ENCODE results near the gene FHIT. TPM values are rescaled to one million over a fixed set of nuclear protein-coding genes. Genes with fewer than 3 reads are reported as not detected.

FHIT gene
- 17.3 TPM for polyA plus RNA-seq

GRCh38 chr3:61251174-61251972, at the start of gene FHIT:
TSS of gene FHIT (minus strand) at chr3:61251452.
- H3K4me3 Mint-ChIP-seq = peak within 1 kb of the TSS; percentile 76 to 97 (median 92)
- no peaks in the 10 kb centered on the region for H3K36me3 Mint-ChIP-seq
- H3K4me1 Mint-ChIP-seq = peaks cover 10 to 18% (median 14%) of the 10 kb centered on the region in 3 donors
- peaks cover 7% of the 10 kb centered on the region for H3K27me3 Mint-ChIP-seq
- no peaks in the 10 kb centered on the region for H3K9me3 Mint-ChIP-seq
- H3K27ac Mint-ChIP-seq = peak within 1 kb of the TSS; percentile 55 to 90 (median 84)

- no peak overlapping the region for H3K27ac Mint-ChIP-seq
- H3K36me3 Mint-ChIP-seq = no peaks in the 10 kb centered on the region
- H3K9me3 Mint-ChIP-seq = no peaks in the 10 kb centered on the region
- H3K4me3 Mint-ChIP-seq = no peak overlapping the region
- no peaks in the 10 kb centered on the region for H3K4me1 Mint-ChIP-seq
- no peaks in the 10 kb centered on the region for H3K27me3 Mint-ChIP-seq
Measured at GRCh38 chr3:61300786-61301185, 49.5 kb upstream of the FHIT start.

DNA sequence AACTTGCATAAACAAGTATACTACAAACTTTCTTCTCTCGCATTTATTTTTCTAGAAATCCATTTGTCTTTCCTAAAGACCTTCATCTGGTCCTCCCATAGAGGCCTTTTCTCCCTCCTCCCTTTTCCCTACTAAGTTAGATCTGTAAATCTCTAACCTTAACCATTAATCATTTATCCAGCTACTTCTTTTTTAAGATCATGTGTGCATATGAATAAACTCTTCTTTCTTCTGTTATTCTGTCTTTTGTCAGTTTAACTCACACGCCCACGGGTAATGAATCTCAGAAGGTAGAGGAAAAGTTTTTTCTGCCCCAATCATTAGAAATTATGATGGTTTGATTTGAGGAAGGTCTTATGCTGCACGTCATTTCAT, 48.7 kb upstream of the FHIT start:
- Mint-ChIP-seq H3K27me3 (peaks cover 2% of the 10 kb centered on the region), H3K36me3 (no peaks in the 10 kb centered on the region), H3K27ac (no peak overlapping the region), H3K9me3 (no peaks in the 10 kb centered on the region), H3K4me3 (no peak overlapping the region), H3K4me1 (no peaks in the 10 kb centered on the region)

GRCh38 chr3:61299343-61300005, 48.2 kb upstream of the FHIT start:
- Mint-ChIP-seq H3K4me1 (no peaks in the 10 kb centered on the region), H3K27me3 (peaks cover 2% of the 10 kb centered on the region), H3K4me3 (no peak overlapping the region), H3K27ac (no peak overlapping the region), H3K9me3 (no peaks in the 10 kb centered on the region), H3K36me3 (no peaks in the 10 kb centered on the region)

GRCh38 chr3:61297821-61298220, 46.6 kb upstream of the FHIT start:
- Mint-ChIP-seq H3K27me3 (peaks cover 2% of the 10 kb centered on the region), H3K4me3 (no peak overlapping the region), H3K4me1 (no peaks in the 10 kb centered on the region), H3K27ac (no peak overlapping the region), H3K36me3 (no peaks in the 10 kb centered on the region), H3K9me3 (no peaks in the 10 kb centered on the region)

DNA sequence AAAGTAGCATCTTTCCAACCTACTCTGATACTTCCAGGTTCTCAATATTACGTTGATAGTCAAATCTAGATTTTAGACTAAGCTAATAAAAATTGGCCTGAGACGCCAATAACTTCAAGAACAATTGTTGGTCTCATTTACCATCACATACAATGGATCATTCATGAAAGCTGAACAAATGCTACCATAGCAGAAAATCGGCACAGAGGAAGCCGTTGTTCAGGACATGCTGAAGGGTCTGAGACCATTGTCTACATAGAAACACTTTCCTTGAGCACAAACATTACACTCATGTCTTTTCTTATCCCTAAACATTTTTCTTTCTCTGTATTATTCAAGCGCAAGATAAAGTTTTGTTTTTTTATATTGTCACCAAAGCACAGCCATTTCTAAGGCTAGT, 37.2 kb upstream of the FHIT start:
- no peaks in the 10 kb centered on the region for H3K36me3 Mint-ChIP-seq
- no peaks in the 10 kb centered on the region for H3K4me1 Mint-ChIP-seq
- H3K4me3 Mint-ChIP-seq = no peak overlapping the region
- H3K27ac Mint-ChIP-seq = no peak overlapping the region
- no peaks in the 10 kb centered on the region for H3K9me3 Mint-ChIP-seq
- no peaks in the 10 kb centered on the region for H3K27me3 Mint-ChIP-seq

DNA sequence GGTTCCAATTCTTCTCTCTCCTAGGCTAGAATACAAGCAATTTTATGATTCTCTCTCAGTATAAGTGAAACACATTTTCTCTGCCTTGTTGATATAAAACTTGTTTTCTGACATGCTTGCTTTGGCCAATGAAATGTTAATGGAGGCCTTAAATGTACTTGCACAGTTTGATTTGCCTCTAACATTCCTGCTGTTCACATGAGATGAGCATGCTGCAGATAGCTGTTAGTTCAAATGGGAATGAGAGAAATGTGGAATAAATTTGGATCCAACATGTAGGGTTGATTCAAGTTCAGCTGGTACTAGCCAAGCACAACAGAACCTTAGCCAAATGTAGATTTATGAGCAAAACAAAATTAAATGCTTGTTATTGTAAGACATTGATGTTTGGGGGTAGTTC, 32.6 kb upstream of the FHIT start:
- H3K4me1 Mint-ChIP-seq = no peaks in the 10 kb centered on the region
- H3K36me3 Mint-ChIP-seq = no peaks in the 10 kb centered on the region
- H3K27me3 Mint-ChIP-seq = peaks cover 5% of the 10 kb centered on the region
- H3K4me3 Mint-ChIP-seq = no peak overlapping the region
- H3K9me3 Mint-ChIP-seq = no peaks in the 10 kb centered on the region
- H3K27ac Mint-ChIP-seq = no peak overlapping the region

- peaks cover 6% of the 10 kb centered on the region for H3K27me3 Mint-ChIP-seq
- no peaks in the 10 kb centered on the region for H3K36me3 Mint-ChIP-seq
- H3K9me3 Mint-ChIP-seq = peaks cover 0 to 1% (median under 1%) of the 10 kb centered on the region in 3 donors
- H3K4me3 Mint-ChIP-seq = no peak overlapping the region
- no peak overlapping the region for H3K27ac Mint-ChIP-seq
- no peaks in the 10 kb centered on the region for H3K4me1 Mint-ChIP-seq
Measured at GRCh38 chr3:61278713-61279112, 27.5 kb upstream of the FHIT start.

GRCh38 chr3:61277411-61277810, 26.2 kb upstream of the FHIT start:
- Mint-ChIP-seq H3K27me3 (peaks cover 5% of the 10 kb centered on the region), H3K9me3 (peaks cover 0 to 4% (median 4%) of the 10 kb centered on the region in 3 donors), H3K4me1 (no peaks in the 10 kb centered on the region), H3K36me3 (no peaks in the 10 kb centered on the region), H3K4me3 (no peak overlapping the region), H3K27ac (no peak overlapping the region)

DNA sequence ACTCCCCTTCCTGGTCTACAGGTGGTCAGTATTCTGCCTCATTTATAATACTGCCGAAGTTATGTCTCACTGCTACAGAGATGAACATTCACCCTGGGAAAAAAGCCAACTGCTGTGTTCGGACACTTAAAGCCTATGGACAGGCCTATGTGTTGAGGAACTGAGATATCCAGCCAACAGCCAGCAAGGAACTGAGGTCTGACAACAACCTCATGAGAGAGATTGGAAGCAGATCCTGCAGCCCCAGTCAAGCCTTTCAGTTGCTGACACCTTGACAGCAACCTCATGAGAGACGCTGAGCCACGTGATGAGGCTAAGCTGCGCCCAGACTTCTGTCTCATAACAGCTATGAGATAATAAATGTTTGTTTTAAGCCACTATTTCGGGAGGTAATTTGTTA, 18.2 kb upstream of the FHIT start:
- H3K27me3 Mint-ChIP-seq = no peaks in the 10 kb centered on the region
- H3K4me3 Mint-ChIP-seq = no peak overlapping the region
- peak overlapping the region in 1 of 3 donors; percentile 36 for H3K27ac Mint-ChIP-seq
- no peaks in the 10 kb centered on the region for H3K36me3 Mint-ChIP-seq
- peaks cover 0 to 4% (median 4%) of the 10 kb centered on the region in 3 donors for H3K9me3 Mint-ChIP-seq
- H3K4me1 Mint-ChIP-seq = peaks cover 0 to 2% (median 0%) of the 10 kb centered on the region in 3 donors

GRCh38 chr3:61268644-61269043, 17.4 kb upstream of the FHIT start:
- H3K27ac Mint-ChIP-seq = no peak overlapping the region
- no peak overlapping the region for H3K4me3 Mint-ChIP-seq
- peaks cover 0 to 2% (median 0%) of the 10 kb centered on the region in 3 donors for H3K4me1 Mint-ChIP-seq
- no peaks in the 10 kb centered on the region for H3K36me3 Mint-ChIP-seq
- H3K9me3 Mint-ChIP-seq = peaks cover 0 to 2% (median 2%) of the 10 kb centered on the region in 3 donors
- H3K27me3 Mint-ChIP-seq = no peaks in the 10 kb centered on the region

DNA sequence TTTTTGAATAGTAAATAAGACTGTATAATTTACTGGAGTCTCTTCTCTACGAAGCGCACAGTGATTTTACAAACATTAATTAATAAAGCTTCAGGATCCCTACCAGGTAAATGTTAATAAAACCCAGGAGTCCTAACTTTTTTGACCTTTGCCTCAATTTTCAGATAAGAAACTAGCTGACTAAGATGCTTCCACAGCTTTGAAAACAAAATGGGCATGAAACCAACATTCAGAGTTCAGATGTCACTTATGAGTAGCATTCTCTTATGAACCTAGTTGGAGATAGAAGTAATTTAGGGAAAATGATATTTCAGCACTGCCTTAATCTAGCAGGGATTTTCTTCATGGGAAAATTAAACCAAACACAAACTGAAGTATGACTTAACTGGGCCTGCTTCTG, 13.0 kb upstream of the FHIT start:
- Mint-ChIP-seq H3K4me3 (no peak overlapping the region), H3K36me3 (peaks cover 3% of the 10 kb centered on the region), H3K4me1 (peaks cover 0 to 2% (median 0%) of the 10 kb centered on the region in 3 donors), H3K27ac (no peak overlapping the region), H3K9me3 (peaks cover 0 to 5% (median 2%) of the 10 kb centered on the region in 3 donors), H3K27me3 (peaks cover 11% of the 10 kb centered on the region)

DNA sequence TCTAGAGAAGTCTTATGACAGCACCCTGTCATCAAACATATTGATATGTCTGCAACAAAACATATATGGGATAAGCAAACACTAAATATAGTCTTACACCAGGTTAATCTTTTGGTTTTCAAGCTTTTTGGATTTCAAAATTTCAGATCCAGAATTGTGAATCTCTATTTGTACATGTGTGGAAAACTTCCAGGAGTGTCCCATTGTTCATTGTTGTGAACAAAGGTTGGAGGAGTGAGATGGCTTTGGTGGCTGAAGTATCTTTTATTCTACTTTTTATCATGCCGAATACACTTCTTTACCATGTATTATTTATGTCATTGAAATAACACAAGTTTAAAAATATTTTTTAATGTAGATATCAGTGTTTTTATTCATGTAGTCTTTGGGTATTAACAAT, 5.9 kb upstream of the FHIT start:
- Mint-ChIP-seq H3K4me1 (peaks cover 0 to under 1% (median 0%) of the 10 kb centered on the region in 3 donors), H3K27ac (no peak overlapping the region), H3K27me3 (peaks cover 8% of the 10 kb centered on the region), H3K9me3 (peaks cover 0 to 5% (median 2%) of the 10 kb centered on the region in 3 donors), H3K36me3 (peaks cover 3% of the 10 kb centered on the region), H3K4me3 (no peak overlapping the region)

GRCh38 chr3:61253756-61254155, 2.5 kb upstream of the FHIT start:
- no peak overlapping the region for H3K4me3 Mint-ChIP-seq
- peaks cover 7% of the 10 kb centered on the region for H3K27me3 Mint-ChIP-seq
- peaks cover 10 to 18% (median 14%) of the 10 kb centered on the region in 3 donors for H3K4me1 Mint-ChIP-seq
- H3K36me3 Mint-ChIP-seq = no peaks in the 10 kb centered on the region
- H3K9me3 Mint-ChIP-seq = no peaks in the 10 kb centered on the region
- H3K27ac Mint-ChIP-seq = no peak overlapping the region

DNA sequence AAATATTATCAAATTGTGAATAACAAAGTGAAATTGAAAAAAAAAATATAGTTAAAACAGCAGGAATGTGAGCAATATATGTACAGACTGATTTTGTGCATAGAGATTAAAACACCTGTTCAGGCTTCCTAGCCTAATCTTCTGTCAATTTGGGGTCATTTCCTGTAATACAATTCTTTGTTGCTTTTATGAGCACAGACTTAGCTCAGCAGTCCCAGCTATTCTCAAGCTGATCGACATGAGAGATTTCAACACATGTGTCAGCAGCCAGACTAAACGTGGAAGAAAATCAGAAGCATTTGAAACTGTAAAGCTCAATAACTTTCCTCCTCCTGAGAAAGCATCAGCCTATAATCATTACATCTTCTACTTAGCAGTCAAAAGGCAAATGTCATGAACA, 1.6 kb upstream of the FHIT start:
- H3K9me3 Mint-ChIP-seq = no peaks in the 10 kb centered on the region
- H3K36me3 Mint-ChIP-seq = no peaks in the 10 kb centered on the region
- H3K27me3 Mint-ChIP-seq = peaks cover 7% of the 10 kb centered on the region
- H3K27ac Mint-ChIP-seq = no peak overlapping the region
- H3K4me3 Mint-ChIP-seq = peak overlapping the region in 2 of 4 donors; percentile 46 to 76
- peaks cover 10 to 18% (median 14%) of the 10 kb centered on the region in 3 donors for H3K4me1 Mint-ChIP-seq

DNA sequence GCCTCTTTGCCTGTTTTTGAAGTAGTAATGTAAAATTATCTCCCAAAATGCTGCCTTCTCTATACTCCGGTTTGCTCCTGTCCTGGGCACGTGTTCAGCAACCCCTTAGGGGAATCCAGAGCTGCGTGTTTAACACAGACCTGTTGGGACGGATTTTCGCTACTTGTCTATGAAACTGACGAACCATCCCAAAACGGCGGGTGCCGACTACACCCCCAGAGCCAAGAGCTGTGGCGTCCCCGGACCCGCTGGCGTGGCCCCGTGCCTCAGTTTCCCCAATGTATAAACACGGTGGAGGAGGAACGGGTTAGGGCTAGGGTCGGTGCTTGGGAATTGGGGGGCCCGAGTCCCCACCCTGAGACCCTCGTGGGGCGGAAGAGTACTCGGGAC, 473 bp downstream of the FHIT start:
- Mint-ChIP-seq H3K36me3 (no peaks in the 10 kb centered on the region), H3K4me3 (peak overlapping the region; percentile 76 to 97 (median 92)), H3K27me3 (peaks cover 7% of the 10 kb centered on the region), H3K4me1 (peaks cover 10 to 18% (median 14%) of the 10 kb centered on the region in 3 donors), H3K9me3 (no peaks in the 10 kb centered on the region), H3K27ac (peak overlapping the region; percentile 2 to 90 (median 84))

Measured in IgD-negative memory B cell (primary cell).